DMS 273 (cell line): Measurements from ENCODE around the gene RASSF4.
"Not testable (repeated sequence)": the region's sequence is repeated elsewhere in the genome, so short reads cannot be mapped to it uniquely, and the experiment has no call there.

Experiments used
- DNase-seq: peaks from one replicate; lab custom pipeline; 2025; ENCODE audit not compliant: unreplicated experiment; lab: John Stamatoyannopoulos, UW

Gene RASSF4

DNA sequence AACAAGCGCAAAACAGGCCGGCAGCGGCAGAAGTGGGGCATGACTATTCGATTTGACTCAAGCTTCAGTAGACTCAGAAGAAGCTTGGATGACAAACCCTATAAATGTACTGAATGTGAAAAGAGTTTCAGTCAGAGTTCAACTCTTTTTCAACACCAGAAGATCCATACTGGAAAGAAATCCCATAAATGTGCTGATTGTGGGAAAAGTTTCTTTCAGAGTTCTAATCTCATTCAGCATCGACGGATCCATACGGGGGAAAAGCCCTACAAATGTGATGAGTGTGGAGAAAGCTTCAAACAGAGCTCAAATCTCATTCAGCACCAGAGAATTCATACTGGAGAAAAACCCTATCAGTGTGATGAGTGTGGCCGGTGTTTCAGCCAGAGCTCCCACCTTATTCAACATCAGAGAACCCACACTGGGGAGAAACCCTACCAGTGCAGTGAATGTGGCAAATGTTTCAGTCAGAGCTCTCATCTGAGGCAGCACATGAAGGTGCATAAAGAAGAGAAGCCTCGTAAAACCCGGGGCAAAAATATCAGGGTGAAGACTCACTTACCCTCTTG, 43.9 kb downstream of the RASSF4 start:
- no peak for DNase-seq

DNA sequence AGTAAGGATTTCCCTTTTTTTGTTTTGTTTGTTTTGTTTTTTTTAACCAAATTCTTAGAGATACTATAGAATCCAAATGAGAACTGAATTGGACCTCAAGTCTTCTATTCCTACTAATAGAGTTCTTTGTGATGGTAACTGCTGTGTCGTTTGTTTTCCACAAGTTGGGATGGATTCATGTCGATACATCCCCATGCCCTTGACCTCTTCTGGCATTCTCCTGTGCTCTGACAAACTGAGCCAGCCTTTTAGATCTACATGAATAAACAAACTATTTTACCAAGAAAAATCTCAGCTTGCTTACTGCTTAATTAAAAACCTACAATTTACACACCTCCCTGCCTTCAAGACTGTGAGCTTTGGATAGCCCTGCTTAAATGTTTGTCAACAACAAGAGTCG, 45.1 kb downstream of the RASSF4 start:
- DNase-seq: no peak

DNA sequence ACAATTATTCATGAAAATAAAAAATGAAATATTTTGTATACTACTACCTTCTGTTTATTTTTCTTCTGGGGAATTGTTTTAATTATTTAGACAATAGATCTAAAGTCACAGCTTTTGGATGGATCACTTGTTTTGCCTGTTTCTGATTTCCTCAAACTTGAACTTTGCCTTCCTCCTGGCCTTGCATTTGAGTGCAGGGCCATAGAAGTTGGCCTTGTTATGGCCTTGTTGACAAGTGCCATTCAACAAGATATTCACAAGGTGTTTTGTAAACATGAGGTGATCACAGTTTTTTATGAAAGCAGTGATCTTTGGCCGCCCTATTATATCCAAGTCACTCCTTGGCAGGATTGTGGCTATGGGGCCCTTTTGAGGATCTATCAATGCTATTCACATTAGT, 45.7 kb downstream of the RASSF4 start:
- DNase-seq: no peak

DNA sequence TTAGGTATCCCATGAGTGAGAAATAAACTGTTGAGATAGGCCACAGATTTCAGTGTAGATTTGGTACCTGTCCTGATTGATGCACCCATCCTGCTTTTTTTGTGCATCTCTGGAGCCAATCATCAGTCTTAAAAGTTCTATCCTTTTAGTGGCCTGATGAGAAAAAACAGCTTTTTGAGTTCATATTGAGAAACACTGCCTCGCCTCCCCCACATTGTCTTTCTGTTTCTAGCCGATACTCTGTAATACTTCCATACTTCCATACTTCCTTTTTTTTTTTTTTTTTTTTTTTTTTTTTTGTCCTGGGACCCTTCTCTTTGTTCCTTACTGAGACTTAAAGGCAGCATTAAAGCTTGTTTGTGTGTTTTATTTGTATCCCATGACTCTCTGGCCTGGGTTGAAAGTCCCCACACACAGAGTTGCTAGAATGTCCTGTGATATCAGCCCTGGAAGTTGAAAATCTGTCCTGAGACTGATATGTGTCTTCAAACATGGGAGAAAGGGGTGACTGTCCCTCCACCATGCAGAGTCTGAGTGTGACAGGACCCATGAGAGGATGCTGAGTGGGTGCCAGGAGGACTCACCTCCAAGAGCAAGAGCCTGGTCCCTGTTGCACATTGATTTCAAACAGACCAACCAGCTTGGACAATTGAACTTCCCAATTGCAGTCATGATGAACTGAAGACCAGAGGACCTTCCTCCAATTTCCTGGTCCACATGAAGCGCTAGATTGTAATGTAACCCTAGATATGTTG, 46.9 kb downstream of the RASSF4 start:
- DNase-seq: no peak

DNA sequence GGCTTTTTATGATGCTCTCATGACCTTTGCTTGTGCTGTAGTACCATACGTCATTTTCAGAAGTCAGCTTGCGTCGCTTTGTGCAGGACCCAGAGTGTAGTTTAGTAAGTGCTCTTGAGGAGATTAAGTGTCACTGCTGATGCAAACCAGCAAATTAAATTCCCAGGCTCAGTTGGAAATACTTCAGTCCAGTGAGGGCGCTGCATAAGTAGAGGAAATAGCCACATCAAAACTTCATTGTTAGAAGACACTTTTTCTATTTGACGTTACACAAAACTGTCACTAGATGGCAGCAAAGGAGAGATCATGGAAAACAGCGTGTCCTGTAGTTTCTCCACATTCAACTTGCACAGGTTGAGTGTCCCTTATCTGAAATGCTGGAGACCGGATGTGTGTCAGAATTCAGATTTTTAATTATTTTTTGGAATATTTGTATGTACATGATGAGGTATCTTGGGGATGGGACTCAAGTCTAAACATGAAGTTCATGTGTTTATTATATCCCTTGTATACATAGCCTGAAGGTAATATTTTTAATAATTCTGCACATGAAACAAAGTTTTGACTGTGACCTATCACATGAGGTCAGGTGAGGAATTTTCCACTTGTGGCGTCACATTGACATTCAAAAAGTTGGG, 49.0 kb downstream of the RASSF4 start:
- DNase-seq: peak; percentile 85

DNA sequence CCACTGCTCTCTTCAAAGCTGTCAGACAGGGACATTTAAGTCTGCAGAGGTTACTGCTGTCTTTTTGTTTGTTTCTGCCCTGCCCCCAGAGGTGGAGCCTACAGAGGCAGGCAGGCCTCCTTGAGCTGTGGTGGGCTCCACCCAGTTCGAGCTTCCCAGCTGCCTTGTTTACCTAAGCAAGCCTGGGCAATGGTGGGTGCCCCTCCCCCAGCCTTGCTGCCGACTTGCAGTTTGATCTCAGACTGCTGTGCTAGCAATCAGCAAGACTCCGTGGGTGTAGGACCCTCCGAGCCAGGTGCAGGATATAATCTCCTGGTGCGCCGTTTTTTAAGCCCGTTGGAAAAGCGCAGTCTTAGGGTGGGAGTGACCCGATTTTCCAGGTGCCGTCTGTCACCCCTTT, 55.0 kb downstream of the RASSF4 start:
- not testable (repeated sequence) for DNase-seq

DNA sequence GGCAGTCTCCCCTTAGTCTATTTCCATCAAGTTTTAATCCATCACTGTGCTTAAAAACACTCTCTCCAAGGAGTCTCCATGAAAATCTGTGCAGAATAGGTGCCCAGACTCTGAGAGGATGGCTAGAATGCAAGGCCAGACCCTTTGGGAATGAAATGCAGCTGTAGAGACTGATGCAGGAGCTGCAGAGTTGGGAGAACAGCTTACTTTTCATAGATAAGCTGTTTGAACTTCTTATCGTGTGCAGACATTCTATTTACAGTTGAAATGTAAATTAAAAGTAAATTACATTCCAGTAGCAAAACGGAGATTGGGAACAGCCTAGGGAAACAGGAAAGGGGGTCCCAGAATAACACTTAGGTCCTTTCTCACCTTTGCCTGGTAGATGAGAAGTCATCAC, 56.0 kb downstream of the RASSF4 start:
- DNase-seq: no peak

DNA sequence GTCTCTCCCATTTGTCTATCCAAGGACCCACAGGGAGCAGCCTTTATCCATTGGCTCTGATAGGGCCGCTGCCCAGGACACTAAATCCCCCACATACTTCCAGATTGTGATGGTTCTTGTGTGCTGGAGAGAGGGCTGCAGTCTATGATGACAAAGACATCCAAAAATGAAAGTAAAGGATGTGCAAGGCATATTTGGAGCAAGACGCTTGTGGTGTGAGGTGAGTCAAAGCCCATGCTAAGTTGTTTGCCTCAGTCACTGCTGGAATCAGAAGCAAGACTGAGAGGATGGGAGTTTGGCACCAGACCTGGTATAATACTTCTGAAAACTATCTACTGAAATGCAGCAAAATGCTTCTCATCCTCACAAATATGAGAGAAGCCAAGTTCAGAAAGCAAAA, 63.8 kb downstream of the RASSF4 start:
- no peak for DNase-seq

DNA sequence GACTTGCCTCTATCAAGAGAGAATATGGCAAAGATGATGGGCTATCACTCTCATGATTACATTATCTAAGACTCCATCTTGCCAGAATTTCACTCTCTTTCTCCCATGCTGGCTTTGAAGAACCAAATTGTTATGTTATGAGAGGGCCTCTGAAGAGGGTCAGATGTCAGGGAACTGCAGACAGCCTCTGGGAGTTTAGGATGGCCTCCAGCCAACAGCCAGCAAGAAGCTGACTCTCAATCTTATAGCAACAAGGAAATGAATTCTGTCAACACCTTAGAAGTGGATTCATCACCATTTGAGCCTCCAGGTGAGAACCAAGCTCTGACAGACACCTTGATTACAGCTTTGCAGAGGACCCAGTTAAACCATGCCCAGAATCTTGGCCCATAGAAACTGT, 74.7 kb downstream of the RASSF4 start:
- DNase-seq: no peak

DNA sequence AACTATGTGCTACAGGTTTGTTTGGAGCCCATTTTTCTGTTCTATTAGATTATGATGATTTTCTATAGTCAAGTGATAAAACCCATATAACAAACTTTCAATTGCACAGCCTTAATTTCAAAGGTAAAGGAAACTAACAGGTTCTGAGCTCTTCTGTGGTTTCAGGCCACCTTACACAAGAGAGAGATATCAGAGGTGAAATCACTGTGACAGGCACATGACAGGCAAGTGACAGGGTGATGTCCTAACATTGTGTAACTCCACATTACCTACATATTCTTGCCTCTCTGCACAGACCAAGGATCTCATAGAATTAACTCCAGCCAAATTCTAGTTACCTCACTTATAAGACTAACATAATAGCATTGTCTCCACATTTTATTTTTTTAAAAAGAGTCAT, 76.1 kb downstream of the RASSF4 start:
- DNase-seq: no peak

DNA sequence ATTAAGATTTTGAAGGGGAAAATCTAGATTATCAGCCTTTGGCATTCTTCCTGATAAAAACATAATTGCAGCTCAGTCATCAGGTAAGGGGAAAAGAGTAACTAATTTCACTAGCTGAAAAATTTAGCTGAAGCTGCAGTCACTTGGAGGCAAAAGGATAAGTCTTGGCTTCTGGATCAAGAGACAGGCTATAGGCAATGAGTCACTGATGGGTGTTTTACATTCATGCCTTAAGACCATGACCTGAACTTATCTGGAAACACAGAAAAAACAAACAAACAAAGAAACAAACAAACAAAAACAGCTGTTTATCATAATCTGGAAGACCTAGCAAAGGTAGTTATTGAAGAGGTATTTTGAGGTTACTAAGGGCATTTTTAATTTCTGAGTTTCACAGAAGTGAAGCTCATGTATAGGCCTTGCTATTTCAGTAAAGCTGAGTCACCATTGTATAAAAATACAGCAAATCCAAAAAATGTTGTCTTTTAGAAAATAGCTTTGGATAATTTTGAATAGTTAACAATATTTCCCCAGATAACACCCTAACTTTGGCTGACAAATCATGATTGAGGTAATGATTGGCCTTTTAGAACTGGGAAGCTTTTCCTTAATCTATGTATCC, 81.4 kb downstream of the RASSF4 start:
- DNase-seq: no peak

DNA sequence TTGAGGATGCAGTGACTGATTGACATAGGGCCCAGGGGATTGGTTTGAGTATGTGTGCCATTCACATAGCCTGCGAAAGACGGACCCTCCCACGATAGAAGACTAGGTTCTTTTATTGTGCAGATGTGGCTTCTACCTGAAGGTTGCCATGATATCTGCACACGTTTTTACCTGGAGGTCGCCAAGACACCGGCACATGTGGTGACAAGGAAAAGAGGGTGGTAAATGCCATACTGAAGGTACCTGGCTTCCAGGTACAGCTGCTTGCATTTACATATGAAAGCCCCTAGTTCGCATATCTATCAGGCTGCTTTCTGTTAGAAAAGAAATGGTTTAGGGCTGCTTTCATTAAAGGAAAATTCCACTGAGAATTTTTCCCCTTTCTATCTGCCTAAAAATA, 84.7 kb downstream of the RASSF4 start:
- no peak for DNase-seq
